GM12874 (cell line): ENCODE measurements around the gene KCNAB1.
A peak's percentile ranks its signal among the peaks of the same experiment; 100 is the strongest.

Experiments used
- TF ChIP-seq, protein P1 (sequence below): IDR thresholded peaks from 2 replicates; pipeline ENCODE4 v1.5.1; 2011; ENCODE audit warnings: low read depth, mild to moderate bottlenecking, control low read depth, low read length, moderate library complexity; ENCODE audit not compliant: insufficient read depth

Gene KCNAB1

GRCh38 chr3:156443079-156443478 is 322.7 kb downstream of the KCNAB1 start:
- TF ChIP-seq, protein P1, sequence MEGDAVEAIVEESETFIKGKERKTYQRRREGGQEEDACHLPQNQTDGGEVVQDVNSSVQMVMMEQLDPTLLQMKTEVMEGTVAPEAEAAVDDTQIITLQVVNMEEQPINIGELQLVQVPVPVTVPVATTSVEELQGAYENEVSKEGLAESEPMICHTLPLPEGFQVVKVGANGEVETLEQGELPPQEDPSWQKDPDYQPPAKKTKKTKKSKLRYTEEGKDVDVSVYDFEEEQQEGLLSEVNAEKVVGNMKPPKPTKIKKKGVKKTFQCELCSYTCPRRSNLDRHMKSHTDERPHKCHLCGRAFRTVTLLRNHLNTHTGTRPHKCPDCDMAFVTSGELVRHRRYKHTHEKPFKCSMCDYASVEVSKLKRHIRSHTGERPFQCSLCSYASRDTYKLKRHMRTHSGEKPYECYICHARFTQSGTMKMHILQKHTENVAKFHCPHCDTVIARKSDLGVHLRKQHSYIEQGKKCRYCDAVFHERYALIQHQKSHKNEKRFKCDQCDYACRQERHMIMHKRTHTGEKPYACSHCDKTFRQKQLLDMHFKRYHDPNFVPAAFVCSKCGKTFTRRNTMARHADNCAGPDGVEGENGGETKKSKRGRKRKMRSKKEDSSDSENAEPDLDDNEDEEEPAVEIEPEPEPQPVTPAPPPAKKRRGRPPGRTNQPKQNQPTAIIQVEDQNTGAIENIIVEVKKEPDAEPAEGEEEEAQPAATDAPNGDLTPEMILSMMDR: no peak

DNA sequence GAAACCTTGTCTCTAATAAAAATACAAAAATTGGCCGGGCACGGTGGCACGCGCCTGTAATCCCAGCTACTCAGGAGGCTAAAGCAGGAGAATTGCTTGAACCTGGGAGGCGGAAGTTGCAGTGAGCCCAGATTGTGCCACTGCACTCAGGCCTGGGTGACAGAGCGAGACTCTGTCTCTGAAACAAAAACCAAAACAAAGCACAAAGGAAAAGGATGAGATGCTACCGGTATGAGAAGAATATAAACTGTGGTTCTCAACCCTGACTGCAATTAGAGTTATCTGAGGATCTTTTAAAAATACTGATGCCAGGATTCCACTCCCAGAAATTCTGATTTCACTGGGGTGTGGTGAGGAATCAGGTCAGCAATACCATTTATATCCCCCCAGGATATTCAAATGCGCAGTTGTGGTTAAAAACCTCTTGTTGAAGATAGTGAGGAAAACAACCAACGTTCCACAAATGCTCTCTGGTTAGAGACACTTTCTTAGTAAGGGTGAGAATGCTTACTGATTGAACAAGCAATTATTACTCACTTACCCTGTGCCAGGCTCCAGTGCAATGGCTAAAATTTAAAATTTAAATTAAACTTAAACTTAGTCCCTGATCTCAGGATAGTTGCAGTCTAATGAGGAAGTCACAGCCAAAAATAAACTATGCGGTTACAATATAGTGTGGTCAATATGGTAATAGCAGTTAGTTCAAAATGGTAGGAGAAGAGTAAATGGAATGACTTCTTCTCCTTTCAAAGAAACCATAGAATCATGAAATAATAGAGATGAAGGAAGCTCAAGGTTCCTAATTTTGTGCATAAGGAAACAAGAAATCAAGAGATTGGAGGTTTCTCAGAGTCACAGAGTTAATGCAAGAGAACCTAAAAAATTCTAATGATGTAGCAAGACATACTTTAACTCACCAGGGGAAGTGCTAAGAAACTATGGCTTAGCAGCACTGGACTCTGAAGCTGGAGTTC is 325.0 kb downstream of the KCNAB1 start:
- TF ChIP-seq, protein P1: no peak

- TF ChIP-seq, protein P1: peak; percentile 57
Measured at GRCh38 chr3:156448300-156448699, 327.9 kb downstream of the KCNAB1 start.

GRCh38 chr3:156449710-156450574 is 329.6 kb downstream of the KCNAB1 start:
- TF ChIP-seq, protein P1: peak; percentile 59

DNA sequence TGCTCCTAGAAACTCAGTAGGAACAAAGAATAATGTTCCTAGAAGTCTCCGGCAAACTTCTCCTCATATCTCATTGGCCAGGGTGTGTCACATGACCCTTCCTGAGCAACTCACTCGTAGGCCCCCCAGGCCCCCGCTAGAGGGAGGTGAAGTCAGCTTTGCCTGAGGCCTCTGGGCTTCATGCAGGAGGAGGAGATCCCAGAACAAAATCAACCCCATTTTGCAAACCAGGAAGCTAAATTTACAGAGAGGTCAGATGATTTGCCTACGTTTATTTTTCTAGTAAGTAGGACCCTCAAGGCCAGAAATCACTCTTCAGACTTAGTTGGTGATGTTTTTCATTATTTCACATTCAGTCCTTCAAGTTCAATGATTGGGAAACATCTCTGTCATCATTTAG is 335.5 kb downstream of the KCNAB1 start:
- TF ChIP-seq, protein P1: peak; percentile 31; the same call in 1 of the 2 replicates

GRCh38 chr3:156456771-156457224 is 336.4 kb downstream of the KCNAB1 start:
- TF ChIP-seq, protein P1: no peak

- TF ChIP-seq, protein P1: no peak
Measured at GRCh38 chr3:156459434-156459833, 339.1 kb downstream of the KCNAB1 start.
